Retina (tissue), 1 donor: Measurements from ENCODE around the gene UPK1B.
"Not testable (repeated sequence)": the region's sequence is repeated elsewhere in the genome, so short reads cannot be mapped to it uniquely, and the experiment has no call there.

Experiments
- DNase-seq: peaks from one replicate; pipeline ENCODE4 v3.0.0-alpha.2; 2016

UPK1B gene

DNA sequence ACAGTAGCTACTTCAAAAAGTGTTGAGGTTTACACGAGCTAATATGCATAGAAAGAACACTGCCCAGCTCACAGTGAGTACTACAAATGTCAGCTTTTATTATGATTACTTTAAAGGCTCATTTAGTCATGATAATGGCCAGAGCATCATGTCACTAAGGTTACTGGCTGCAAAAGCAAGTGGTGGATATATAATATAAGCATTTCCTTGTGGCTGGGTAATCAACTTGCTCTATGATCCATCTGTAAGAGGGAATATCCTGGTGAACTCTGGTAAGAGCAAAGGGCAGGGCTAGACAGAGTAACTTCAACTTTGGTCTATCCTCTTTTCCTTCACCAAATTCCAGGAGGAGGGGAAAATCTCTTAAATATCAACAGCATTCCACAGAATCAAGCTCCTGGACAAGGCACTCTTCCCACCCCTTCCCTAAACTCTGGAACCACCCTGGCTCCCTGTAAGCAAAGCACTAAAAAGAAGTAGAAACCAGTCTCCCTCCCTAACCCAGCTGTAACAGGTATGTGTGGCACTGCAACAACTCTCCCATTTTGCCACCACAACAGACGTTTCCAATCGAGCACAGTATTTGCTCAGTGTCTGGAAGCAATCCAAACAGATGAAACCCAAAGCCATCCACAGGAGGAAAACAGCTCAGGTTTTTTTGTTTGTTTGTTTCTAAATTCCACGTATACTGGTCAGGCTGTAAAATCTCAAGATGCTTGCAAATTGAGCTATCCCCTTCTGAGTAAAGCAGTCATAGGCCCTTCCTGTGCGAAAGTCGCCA lies 53.9 kb downstream of the UPK1B start:
- no peak for DNase-seq

DNA sequence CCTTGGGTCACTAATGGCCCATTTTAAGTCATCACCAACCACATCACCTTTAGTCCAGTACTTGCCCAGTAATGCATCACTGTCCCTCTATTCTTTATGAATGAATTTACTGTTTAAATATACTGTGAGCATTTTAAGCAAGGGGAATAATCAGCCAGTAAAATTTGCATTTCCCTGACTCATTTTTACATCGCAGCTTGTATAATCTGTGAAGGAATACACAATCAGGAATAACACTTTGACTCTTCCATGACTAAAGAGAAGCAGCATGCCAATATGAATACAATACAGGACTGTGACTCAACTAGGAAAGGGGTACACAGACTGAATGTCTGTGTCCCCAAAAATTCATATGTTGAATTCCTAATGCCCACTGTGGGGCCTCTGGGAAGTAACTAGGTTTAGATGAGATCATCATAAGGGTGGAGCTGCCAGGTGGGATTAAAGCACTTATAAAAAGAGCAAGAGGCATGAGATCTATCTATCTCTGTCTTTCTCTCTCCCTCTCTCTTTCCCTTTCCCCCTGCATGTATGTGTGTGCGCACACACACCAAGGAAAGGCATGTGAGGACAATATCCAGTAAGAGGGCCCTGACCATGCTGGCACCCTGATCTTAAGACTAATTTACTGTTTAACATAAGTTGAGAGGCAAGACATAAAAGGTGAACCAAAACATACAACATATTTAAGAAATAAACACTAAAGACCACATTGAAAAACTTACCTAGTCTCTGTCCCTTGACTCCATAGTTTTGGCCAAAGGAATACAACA lies 55.2 kb downstream of the UPK1B start:
- DNase-seq: no peak

DNA sequence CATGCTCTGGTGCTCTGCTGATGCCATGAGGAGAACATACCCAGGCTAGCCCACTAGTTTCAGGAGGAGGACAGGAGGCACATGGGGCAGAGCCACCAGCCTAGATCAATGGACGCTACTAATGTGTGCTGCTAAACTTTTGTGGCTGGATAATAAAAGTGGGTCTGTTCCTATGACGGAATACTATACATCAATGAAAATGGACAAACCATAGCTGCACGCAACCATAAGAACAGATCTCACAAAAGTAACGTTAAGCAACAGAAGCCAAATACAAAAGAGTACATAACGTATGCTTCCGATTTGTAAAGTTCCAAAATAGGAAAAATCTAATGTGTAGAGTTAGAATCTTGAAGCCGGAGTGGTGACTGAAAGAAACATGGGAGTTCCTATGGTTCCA lies 55.8 kb downstream of the UPK1B start:
- DNase-seq: no peak

DNA sequence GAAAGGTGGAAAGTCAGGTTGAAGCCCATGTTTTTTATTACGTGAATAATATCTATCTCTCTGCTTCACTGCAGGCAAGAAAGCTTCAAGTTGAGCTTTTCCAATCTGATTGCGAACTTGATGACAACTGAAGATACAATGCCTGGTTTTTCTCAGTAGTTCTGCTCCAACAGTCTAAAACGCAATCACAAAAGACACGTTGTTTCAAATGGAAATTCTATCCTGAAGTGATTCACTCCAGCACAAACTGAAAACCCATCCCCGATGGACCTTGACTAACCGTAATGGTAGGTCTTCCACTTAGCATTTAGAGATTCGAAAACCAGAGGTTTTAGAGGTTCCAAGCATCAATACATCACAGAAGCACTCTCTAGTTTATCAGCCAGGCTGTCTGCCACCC lies 56.7 kb downstream of the UPK1B start:
- no peak for DNase-seq

DNA sequence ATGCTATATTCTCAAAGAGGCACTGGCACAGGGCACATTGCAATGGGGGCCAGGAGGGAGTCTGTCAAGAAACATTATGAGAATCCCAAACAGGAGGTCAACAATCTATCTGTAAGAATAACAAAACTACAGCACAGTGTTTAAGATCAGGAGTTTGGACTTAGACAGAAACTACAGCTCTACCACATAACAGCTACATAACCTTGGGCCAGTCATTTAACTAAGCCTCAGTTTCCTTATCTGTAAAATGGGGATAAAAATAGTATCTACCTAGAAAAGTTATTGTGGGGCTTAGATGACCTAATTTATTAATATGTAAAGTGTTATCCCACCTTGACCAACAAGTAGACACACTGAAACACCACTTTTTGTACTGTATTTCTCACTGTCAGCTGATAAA lies 57.3 kb downstream of the UPK1B start:
- no peak for DNase-seq

DNA sequence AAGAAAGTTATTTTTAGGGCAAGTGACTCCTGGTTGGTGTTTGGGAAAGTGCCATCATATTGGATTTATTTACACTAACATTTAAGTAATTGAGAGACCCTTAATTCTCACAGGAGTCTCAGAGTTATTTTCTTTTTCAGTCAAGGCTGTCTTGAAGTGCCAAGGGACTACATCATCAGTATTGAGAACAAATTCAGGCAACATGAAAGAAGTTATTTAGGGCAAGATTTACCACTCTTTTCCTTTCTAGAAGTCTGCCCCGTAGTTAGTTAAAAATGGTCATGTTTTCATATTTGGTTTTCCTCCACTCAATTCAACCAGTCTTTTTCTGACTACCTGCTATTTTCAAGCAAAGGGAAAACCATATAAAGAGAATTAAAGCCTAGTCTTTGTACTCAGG lies 61.2 kb downstream of the UPK1B start:
- DNase-seq: no peak

DNA sequence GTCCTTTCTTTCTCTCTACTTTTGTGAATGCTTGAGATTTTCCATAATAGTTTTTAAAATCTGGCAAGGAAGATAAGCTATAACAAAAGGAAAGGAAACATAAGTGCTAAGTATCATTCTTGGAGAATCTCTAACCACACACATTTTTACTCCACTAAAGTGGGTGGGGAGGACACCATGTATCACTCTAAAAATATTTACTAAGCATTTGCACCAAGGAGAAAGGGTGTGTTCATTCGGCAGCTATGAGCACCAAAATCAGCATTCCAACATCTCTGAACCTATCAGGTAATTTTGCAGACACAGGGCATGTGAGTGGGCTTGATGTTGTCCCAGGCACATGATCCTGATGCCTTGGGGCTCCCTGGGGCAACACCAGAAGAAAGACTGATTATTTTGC lies 61.8 kb downstream of the UPK1B start:
- no peak for DNase-seq

DNA sequence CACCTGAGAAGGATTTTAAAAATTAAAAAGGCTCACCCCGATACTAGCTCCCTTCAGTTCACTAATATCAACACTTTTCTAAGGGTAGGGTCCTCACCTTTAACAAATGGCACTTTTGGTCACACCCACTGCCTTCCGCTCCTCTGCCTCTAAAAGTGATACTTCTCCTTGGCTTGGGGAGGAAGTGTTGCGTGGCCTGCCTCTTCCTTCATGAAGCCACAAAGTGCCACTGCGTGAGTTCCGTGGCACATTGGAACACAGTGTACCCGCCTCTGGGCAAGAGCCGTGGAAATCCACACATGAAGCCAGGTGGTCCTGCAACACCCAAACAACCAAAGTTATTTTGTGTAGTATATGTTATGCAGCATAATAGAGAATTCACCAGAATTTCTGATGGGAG lies 63.4 kb downstream of the UPK1B start:
- DNase-seq: no peak

DNA sequence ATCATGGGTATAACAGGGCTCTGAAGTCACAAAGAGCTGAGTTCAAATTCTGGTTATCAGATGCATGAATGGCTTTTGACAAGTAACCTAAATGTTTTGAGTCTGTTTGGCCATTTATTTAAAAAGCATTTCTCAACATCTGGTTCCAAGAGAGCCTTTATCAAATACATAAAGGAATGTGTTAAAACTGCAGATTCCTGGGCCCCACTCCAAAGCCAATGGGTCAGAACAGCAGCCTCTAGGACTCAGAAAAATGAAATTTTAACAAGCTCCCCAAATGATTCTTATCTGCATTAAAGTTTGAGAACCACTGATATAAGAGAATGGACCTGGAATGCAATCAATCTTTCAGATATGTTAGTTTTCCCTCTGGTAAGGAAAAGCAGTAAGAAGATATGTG lies 63.9 kb downstream of the UPK1B start:
- DNase-seq: no peak

DNA sequence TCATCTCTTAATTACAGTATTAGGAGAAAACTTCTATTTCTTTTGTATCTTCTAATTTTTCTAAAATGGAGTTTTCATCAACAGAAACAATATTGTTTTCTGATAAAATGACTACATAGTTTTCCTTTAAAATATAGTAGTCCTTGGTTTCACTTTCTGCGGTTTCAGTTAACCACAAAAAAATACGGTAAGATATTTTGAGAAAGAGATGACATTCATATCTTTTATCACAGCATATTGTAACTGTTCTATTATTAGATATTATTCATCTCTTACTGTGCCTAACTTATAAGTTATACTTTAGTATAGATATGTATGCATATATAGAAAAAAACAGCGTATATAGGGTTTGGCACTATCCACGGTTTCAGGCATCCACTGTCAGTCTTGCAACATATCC lies 65.0 kb downstream of the UPK1B start:
- DNase-seq: no peak

DNA sequence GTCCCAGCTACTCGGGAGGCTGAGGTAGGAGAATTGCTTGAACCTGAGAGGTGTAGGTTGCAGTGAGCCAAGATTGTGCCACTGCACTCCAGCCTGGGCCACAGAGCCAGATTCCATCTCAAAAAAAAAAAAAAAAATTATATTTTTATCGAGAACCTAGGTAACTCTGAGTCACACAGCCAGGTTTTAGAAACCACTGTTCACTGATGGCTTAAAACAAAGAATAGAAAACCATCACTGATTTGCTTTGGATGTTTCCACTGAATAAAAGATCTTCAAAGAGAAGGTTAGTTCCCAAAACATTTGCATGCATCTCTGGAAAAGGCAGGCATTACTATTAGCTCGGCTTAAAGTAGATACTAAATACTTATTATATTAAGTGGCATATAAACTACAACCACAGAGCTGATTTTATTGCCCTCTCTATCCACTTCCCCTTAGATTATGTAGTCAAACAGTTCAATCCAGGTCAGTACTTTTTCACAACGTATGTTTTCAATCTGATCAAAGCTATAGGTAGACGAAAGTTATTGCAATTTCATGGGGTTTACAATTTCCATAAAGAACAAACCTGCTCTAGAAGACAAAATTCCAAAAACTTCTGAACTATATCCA lies 65.9 kb downstream of the UPK1B start:
- DNase-seq: peak; percentile 4

DNA sequence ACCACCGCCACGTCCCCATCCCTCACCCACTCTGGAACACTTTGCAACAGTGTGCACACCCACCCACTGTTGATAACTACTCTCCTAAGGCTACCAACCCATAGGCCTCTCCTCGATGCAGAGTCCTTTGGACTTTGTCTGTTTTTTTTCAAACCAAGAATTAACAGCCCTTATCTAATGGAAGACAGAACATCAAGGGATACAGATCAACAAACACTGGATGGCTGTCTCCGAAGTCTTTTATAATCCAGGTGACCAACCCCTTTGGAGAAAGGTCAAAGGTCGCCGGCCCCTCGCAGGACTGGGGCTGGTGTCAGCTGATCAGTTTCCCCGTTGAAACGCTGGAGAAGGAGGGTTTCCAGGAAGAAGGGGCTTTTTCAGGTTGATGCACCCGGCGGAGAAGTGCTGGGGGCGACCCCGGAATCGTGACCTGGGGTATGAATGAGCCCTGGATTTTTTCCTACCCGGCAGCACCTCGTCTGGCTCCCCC lies 66.7 kb downstream of the UPK1B start:
- DNase-seq: no peak

DNA sequence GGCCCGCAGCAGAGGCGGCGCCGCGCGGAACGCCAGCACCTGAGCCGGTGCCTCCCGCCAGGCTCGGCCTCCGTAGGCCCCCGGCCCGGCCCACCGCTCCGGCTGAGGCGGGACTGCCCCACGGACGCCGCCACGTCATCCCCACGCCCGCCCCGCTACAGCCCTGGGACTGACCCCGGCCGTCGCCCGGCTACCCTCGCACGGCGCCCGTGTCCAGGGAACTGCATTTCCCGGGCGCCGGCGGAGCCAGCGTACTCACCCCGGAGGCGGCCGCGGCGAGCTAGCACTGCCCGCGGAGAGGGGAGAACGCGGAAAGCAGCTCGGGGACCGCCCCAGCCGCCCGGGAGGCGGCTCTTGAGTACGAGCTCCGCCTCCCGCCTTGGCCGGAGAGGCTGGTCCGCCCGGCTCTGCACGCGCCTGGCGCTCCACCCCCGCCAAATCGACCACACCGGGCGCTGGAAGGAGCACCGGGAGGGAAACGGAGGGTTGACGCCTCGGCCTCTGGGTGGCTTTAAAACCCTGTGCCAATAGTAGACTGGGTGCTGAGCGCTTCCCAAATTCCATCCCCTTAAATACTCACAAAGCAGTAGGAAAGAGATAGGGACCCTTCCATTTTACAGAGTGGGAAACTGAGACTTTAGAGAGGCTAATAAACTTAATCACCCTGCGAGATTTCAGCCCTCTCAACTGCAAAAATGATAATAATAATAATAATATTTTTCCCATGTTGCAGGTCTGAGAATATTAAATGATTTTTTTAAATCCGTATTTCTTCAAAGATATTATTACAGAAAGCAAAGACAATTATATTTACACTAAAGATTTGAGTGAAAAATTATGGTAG lies 67.4 kb downstream of the UPK1B start, which contains the start of gene B4GALT4:
TSS of gene B4GALT4 (minus strand) at position 288 of the 844 bp plus-strand sequence. CDS start 10,779 bp downstream, outside the sequence.
- peak; percentile 91 for DNase-seq

DNA sequence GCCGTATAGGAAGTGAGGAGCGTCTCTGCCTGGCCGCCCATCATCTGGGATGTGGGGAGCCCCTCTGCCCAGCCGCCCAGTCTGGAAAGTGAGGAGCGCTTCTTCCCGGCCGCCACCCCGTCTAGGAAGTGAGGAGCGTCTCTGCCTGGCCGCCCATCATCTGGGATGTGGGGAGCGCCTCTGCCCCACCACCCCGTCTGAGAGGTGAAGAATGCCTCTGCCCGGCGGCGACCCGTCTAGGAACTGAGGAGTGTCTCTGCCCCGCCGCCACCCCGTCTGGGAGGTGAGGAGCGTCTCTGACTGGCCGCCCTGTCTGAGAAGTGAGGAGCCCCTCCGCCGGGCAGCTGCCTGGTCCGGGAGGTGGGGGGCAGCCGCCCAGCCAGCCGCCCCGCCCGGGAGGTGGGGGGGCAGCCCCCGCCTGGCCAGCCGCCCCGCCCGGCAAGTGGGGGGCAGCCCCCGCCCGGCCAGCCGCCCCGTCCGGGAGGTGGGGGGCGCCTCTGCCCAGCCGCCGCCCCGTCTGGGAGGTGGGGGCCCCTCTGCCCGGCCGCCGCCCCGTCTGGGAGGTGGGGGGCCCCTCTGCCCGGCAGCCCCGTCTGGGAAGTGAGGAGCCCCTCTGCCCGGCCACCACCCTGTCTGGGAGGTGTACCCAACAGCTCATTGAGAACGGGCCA lies 69.1 kb downstream of the UPK1B start:
- not testable (repeated sequence) for DNase-seq

DNA sequence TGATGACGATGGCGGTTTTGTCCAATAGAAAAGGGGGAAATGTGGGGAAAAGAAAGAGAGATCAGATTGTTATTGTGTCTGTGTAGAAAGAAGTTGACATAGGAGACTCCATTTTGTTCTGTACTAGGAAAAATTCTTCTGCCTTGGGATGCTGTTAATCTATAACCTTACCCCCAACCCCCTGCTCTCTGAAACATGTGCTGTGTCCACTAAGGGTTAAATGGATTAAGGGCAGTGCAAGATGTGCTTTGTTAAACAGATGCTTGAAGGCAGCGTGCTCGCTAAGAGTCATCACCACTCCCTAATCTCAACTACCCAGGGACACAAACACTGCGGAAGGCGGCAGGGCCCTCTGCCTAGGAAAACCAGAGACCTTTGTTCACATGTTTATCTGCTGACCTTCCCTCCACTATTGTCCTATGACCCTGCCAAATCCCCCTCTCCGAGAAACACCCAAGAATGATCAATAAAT lies 69.7 kb downstream of the UPK1B start:
- not testable (repeated sequence) for DNase-seq

DNA sequence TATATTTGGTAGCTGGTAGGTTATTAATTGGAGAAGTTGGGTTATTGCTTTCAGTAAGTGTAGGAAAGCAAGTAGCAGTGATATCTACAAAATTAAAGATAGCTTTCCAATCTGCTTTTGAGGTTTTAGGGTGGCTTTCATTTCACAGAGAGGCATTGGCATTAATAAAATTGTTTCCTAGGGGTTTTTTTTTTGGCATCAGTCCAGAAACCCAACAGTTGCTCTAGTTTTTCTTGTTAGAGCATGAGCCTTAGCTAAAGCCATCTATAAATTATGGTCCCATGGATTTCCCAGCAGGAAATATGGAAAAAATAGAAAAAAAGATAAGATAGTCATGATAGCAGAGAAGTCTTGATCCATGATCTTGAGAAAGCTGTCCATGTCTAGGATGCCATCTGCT lies 70.3 kb downstream of the UPK1B start:
- DNase-seq: no peak

DNA sequence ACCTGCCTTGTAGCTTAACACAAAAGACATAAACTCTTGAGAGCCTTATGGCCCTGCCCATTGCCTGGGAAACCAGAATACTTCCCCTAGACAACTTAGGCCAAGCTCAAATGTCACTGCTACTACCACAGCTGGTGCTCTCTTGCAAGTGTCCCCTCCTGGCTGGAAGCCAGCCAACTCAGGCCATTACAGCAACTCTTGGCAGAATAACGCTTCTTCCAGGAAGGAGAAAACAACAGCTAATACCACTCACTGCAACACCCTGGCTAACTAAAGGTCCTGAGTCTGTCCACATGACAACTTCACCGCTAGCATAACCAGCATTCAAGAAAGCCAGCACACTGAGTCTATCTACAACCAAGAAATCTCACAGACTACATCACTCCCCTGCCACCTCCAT lies 72.4 kb downstream of the UPK1B start:
- no peak for DNase-seq
